Transverse colon (tissue), 4 donors: ENCODE measurements around the gene BAAT. TPM values are rescaled to one million over a fixed set of nuclear protein-coding genes. Genes with fewer than 3 reads are reported as not detected.

Experiments used
- DNase-seq: peaks from one replicate; pipeline ENCODE4 v3.0.0-alpha.2; 2019
- H3K27ac ChIP-seq, 4 donors: fragments of 200-600 bp; sonication (generic); 2 replicates each; pipeline ENCODE4 v1.5.1; 2016 to 2018; ENCODE audit warnings: inconsistent platforms in 4 of 4
- H3K27me3 ChIP-seq: fragments of 200-600 bp; sonication (generic); 2 replicates; pipeline ENCODE4 v1.5.1; 2017; ENCODE audit warnings: inconsistent platforms
- H3K36me3 ChIP-seq, 4 donors: fragments of 200-600 bp; sonication (generic); 2 replicates each; pipeline ENCODE4 v1.5.1; 2017 to 2019; ENCODE audit warnings: inconsistent platforms in 4 of 4
- H3K4me1 ChIP-seq, 4 donors: fragments of 200-600 bp; sonication (generic); 2 replicates each; pipeline ENCODE4 v1.5.1; 2017 to 2020; ENCODE audit warnings: inconsistent platforms in 4 of 4
- H3K4me3 ChIP-seq, 4 donors: fragments of 200-600 bp; sonication (generic); 1 replicate in 1 of 4; 2 replicates in 3 of 4; pipeline versions ENCODE4 v1.5.1 to v1.6.1; 2017 to 2019; ENCODE audit warnings: inconsistent platforms in 4 of 4
- H3K9me3 ChIP-seq, 2 donors: fragments of 200-600 bp; sonication (generic); 2 replicates each; pipeline ENCODE4 v1.5.1; 2017 to 2019; ENCODE audit warnings: inconsistent platforms in 2 of 2
- CTCF ChIP-seq, 5 experiments: fragments of 200-600 bp in 3 of 5; fragments of 450-650 bp in 2 of 5; sonication (generic) in 3 of 5; IDR thresholded peaks; 1 replicate in 2 of 5; 2 replicates in 3 of 5; pipeline ENCODE4 v1.5.1; 2016 to 2017; ENCODE audit warnings: antibody characterized with exemption in 5 of 5, inconsistent platforms in 3 of 5, mild to moderate bottlenecking in 2 of 5, moderate library complexity in 1 of 5
- EP300 ChIP-seq: sonication (generic); formaldehyde crosslinking; IDR thresholded peaks from one replicate; pipeline ENCODE4 v1.6.1; 2017; ENCODE audit warnings: antibody characterized with exemption, low read depth
- POLR2A ChIP-seq: fragments of 450-650 bp; IDR thresholded peaks from one replicate; pipeline ENCODE4 v1.6.1; 2016; ENCODE audit warnings: antibody characterized with exemption, mild to moderate bottlenecking, moderate library complexity
- POLR2AphosphoS5 ChIP-seq, 3 donors: sonication (generic); formaldehyde crosslinking; IDR thresholded peaks; one replicate each; pipeline ENCODE4 v1.6.1; 2016; ENCODE audit warnings: antibody characterized with exemption in 3 of 3
- WGBS, 2 donors: methylation state at CpG; one replicate each; pipeline ENCODE4 v1.1.5; 2018; ENCODE audit warnings: low coverage in 1 of 2; 5-methylcytosine and 5-hydroxymethylcytosine counted together
- in situ Hi-C, 4 donors: fragments of 200-750 bp; cut with MboI; loops; one replicate each; pipeline versions ENCODE4 v1.15.0 to v1.15.1; 2017; ENCODE audit warnings: low sequenced_read_pairs in 3 of 4, low pct_ligation_motif_present in 1 of 4, low pct_unique_long_range_greater_than_20kb in 1 of 4
- intact Hi-C: fragments of 100-400 bp; cut with DNase I; formaldehyde crosslinking; loops from one replicate; pipeline ENCODE4 v1.15.1; 2023; ENCODE audit warnings: low total_unique reads
- total RNA-seq, 4 donors: library from RNA; depleted of rRNA; stranded (reverse); fragments of >200 nt; gene quantifications; one replicate each; pipeline ENCODE4 v1.1.0, GENCODE V29; 2016

Gene BAAT
- total RNA-seq, 4 donors from 2014 or later = 0.14 TPM; not detected in 3

DNA sequence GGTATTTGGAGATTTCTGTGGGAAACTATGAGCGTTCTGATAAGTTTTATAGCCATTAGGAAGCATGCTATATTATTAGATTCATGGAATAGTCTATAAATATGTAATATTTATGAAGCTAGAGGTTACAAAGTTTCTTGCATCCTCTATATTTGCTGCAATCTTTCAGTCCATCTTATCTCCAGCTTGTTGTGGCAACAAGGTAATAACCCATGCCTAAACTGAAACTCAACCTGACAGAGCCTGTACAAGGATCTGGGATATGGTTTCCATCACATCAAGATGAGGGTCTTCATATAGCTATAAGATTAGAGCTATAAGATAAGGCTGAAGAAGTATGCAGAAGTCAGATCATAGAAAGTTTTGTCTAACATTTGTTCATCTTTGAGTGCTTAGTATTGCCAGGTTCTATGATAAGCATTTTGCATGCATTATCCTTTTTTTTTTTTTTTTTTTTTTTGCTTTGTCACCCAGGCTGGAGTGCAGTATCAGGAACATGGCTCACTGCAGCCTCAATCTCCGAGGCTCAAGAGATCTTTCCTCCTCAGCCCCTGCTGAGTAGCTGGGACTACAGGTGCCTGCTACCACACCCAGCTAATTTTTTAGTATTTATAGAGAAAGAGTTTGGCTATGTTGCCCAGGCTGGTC, 14.8 kb downstream of the BAAT start:
- H3K27me3 ChIP-seq = no peaks in the 10 kb centered on the region
- H3K4me1 ChIP-seq = no peaks in the 10 kb centered on the region
- no peak for TF ChIP-seq CTCF (IDR thresholded peaks at IDR 0.05)
- TF ChIP-seq POLR2A = no peak
- TF ChIP-seq EP300 = no peak
- no peak for TF ChIP-seq POLR2AphosphoS5 (IDR thresholded peaks at IDR 0.05)
- H3K9me3 ChIP-seq = peaks cover 0 to 3% of the 10 kb centered on the region in 2 donors
- no peak for DNase-seq
- no peaks in the 10 kb centered on the region for H3K36me3 ChIP-seq
- WGBS, 2 donors = 75 to 77% methylated on average over 2 of the region's 2 CpGs
- no peak overlapping the region for H3K27ac ChIP-seq
- no peak overlapping the region for H3K4me3 ChIP-seq
- in situ Hi-C loops (no loop called here), intact Hi-C loops (no loop called here)

DNA sequence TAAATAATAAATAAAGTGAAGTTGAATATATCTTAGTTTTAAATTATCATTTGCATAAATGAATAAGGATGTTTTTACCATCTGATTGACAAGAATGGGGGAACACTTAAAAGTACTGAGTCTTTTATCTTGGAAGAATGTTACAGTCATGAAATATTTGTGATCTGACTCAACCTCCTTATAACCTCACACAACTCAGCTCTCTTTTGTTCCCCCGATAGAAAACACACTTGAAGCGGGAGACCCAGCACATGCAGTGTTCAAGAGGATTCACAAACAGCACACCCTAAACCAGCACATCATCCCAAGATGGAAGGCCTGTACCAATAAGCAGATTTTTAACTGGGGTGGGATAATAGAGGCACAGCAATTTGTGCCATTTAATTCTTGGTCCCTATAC, 15.5 kb downstream of the BAAT start:
- 87 to 88% methylated on average over 2 of the region's 2 CpGs for WGBS, 2 donors
- no peak overlapping the region for H3K27ac ChIP-seq
- H3K4me3 ChIP-seq = no peak overlapping the region
- intact Hi-C loops (no loop called here), in situ Hi-C loops (no loop called here)
- no peaks in the 10 kb centered on the region for H3K4me1 ChIP-seq
- no peaks in the 10 kb centered on the region for H3K27me3 ChIP-seq
- DNase-seq = no peak
- H3K9me3 ChIP-seq = peaks cover 0 to 3% of the 10 kb centered on the region in 2 donors
- H3K36me3 ChIP-seq = no peaks in the 10 kb centered on the region
- no peak for TF ChIP-seq POLR2A
- no peak for TF ChIP-seq POLR2AphosphoS5 (IDR thresholded peaks at IDR 0.05)
- no peak for TF ChIP-seq EP300
- no peak for TF ChIP-seq CTCF (IDR thresholded peaks at IDR 0.05)

GRCh38 chr9:101367323-101367722, 17.5 kb downstream of the BAAT start:
- Histone ChIP-seq H3K36me3 (no peaks in the 10 kb centered on the region), H3K9me3 (peaks cover 0 to 3% of the 10 kb centered on the region in 2 donors), H3K27me3 (no peaks in the 10 kb centered on the region), H3K4me3 (no peak overlapping the region), H3K27ac (no peak overlapping the region), H3K4me1 (no peaks in the 10 kb centered on the region)
- TF ChIP-seq POLR2A (no peak), EP300 (no peak), CTCF (IDR thresholded peaks at IDR 0.05) (no peak), POLR2AphosphoS5 (IDR thresholded peaks at IDR 0.05) (no peak)
- in situ Hi-C loops = no loop called here
- intact Hi-C loops = no loop called here
- no peak for DNase-seq
- WGBS, 2 donors = 96% methylated on average over 3 of the region's 3 CpGs

- Histone ChIP-seq H3K36me3 (no peaks in the 10 kb centered on the region), H3K4me3 (no peak overlapping the region), H3K27me3 (no peaks in the 10 kb centered on the region), H3K9me3 (no peaks in the 10 kb centered on the region), H3K27ac (no peak overlapping the region), H3K4me1 (no peaks in the 10 kb centered on the region)
- TF ChIP-seq EP300 (no peak), CTCF (IDR thresholded peaks at IDR 0.05) (no peak), POLR2AphosphoS5 (IDR thresholded peaks at IDR 0.05) (no peak), POLR2A (no peak)
- in situ Hi-C loops = no loop called here
- intact Hi-C loops = no loop called here
- no peak for DNase-seq
- 42 to 46% methylated on average over 5 of the region's 5 CpGs for WGBS, 2 donors
Measured at GRCh38 chr9:101366038-101366756, 18.6 kb downstream of the BAAT start.
